GM12873 (cell line): ENCODE results near the gene KLHL9.

Source experiments
- CTCF ChIP-seq: IDR thresholded peaks from 2 replicates; pipeline ENCODE4 v1.5.1; 2012; ENCODE audit warnings: low read depth, mild to moderate bottlenecking, moderate library complexity, low read length, control low read depth; ENCODE audit not compliant: insufficient read depth; ENCODE audit errors: missing control alignments

The KLHL9 gene

GRCh38 chr9:21334701-21335632 lies at the start of gene KLHL9:
KLHL9 (minus strand) TSS chr9:21335404; CDS start chr9:21334859, 545 bp downstream.
- TF ChIP-seq CTCF: no peak

GRCh38 chr9:21383627-21384026 lies 48.4 kb upstream of the KLHL9 start:
- no peak for TF ChIP-seq CTCF

DNA sequence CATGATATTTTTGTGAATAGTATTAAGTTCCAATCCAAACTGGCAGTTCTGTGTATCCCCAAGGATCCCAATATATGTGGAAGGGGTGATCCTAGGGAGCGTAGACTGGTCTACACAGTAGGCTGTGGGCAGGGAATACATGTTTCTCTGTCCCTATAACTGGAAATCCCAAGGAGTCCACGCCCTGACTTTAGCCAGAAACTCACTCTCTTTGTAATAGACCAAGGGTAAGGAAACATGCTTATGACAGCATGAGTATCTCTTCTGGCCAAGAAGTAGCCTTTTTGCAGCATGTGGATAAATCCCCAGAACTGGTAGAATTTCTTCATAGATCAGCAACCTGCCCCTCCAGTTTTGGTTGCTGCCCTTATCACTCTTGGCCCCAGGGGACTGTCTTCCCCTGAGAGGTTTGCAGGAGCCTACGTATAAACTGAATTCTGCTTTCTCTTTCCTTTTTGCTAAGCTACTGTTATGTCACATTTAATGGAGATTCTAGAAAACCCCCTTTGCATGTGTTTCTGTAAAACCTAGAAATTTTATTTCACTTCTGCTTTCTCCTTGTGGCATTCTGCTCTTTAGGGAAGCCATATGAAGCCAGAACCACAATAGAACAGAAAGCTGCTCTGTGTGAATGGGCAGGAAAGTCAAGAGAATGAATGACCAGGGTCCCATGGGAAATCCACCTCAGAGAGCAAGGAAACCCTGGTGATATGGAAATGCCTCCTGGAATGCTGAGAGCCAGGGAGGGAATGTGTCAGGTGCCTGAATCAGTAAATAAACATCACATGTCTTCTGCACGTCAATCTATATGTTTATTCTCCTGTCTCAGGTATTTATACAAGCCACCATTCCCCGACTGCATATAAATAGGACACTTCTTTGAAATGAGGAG lies 46.5 kb upstream of the KLHL9 start:
- no peak for TF ChIP-seq CTCF

GRCh38 chr9:21367957-21368356 lies 32.8 kb upstream of the KLHL9 start, which contains the start of gene IFNA13:
IFNA13 (minus strand) TSS chr9:21368057; CDS start chr9:21368010, 47 bp downstream.
- no peak for TF ChIP-seq CTCF

- TF ChIP-seq CTCF: no peak
These were observed 27.1 kb upstream of the KLHL9 start for GRCh38 chr9:21362287-21362686.

- TF ChIP-seq CTCF: no peak
These were observed 22.6 kb upstream of the KLHL9 start for GRCh38 chr9:21357479-21358460.
